Cerebellar nuclear complex (tissue), 1 donor: ENCODE data around the gene NGEF.
"Not testable (repeated sequence)": the region's sequence is repeated elsewhere in the genome, so short reads cannot be mapped to it uniquely, and the experiment has no call there.

Source experiments
- DNase-seq, 2 experiments: peaks; one replicate each; lab custom pipeline; 2025; lab: John Stamatoyannopoulos, UW

NGEF gene, protein sequence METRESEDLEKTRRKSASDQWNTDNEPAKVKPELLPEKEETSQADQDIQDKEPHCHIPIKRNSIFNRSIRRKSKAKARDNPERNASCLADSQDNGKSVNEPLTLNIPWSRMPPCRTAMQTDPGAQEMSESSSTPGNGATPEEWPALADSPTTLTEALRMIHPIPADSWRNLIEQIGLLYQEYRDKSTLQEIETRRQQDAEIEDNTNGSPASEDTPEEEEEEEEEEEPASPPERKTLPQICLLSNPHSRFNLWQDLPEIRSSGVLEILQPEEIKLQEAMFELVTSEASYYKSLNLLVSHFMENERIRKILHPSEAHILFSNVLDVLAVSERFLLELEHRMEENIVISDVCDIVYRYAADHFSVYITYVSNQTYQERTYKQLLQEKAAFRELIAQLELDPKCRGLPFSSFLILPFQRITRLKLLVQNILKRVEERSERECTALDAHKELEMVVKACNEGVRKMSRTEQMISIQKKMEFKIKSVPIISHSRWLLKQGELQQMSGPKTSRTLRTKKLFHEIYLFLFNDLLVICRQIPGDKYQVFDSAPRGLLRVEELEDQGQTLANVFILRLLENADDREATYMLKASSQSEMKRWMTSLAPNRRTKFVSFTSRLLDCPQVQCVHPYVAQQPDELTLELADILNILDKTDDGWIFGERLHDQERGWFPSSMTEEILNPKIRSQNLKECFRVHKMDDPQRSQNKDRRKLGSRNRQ

DNA sequence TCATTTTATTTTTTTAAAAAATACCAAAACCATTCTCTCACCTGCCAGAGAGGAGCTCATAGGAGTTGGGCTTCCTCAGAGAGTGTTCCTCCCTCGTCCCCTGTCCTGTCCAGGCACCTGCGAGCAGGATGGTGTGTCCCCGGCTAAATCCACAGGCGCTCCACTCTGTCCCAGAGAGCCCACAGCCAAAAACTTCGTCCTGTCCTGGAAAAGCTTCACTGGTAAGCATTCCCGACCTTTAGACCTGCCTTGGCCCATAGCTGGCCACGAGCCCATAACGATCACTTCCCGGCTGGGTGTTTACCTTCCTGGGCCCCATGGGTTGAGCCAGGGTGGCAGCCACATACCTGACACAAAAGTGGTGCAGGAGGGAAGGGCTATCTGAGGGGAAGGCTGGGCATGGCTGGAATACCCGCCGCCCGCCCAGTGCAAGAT, at the start of gene NGEF:
Gene NGEF (minus strand): TSS at position 230 of the 435 bp plus-strand sequence. CDS start 38,366 bp downstream, outside the sequence.
- DNase-seq = no peak

DNA sequence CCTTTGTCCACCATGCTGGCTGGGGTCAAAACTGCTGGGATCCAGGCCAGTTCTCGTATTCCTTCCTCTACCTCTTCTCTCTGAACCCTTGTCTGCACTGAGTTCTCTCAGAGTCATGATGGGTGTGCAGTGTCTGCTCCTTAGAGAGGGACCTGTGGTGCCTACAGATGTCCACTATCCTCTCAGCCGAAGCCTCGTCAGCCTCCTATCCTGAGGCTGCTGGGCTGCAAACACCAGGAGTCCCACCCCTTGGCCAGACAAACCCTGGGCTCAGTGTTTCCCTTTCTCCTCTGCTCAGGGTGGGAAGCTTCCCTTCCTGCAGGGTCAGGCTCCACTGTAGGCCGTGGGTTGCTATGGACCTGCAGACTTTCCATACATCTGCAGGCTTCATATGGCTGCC, 49.4 kb upstream of the NGEF start:
- DNase-seq = no peak

DNA sequence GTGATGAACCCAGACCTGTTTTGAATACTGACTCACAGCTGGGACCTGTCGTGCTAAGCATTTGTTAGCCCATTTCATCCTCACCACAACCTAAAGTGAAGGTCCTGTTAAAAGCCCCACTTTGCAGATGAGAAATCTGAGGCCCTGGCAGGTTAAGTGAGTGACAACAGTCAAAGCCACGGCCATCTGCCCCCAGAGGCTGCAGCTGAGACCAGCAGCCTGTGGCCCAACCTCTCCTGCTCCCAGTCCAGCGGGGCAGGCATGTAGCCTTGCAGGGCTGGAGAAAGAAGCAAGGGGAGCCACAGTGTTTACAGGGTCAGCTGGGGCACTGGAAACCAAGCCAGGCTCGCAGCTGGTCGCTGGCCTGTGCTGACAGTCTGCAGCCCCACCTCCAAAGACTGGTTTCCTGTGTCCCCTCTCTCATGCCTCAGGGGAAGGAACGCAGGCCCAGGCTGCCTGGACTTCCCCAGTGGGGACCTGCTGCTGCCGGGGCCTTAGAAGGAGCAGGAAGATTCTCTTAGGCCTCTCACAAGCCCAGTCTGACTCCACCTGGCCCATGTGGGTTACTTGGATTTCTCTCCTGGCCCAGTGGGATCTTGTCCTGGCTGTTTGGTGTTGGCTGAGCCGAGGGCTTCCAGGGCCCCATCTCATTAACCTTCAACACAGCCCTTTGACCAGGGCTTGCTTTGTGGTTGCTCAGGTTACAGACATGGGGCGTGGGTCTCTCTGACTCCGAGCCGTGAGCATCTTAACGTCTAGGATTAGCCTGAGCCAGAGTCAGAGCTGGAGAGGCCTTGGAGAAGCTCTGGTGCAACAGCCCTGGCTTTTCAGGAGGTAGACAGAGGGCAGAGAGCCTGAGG, 48.8 kb upstream of the NGEF start:
- DNase-seq = no peak

DNA sequence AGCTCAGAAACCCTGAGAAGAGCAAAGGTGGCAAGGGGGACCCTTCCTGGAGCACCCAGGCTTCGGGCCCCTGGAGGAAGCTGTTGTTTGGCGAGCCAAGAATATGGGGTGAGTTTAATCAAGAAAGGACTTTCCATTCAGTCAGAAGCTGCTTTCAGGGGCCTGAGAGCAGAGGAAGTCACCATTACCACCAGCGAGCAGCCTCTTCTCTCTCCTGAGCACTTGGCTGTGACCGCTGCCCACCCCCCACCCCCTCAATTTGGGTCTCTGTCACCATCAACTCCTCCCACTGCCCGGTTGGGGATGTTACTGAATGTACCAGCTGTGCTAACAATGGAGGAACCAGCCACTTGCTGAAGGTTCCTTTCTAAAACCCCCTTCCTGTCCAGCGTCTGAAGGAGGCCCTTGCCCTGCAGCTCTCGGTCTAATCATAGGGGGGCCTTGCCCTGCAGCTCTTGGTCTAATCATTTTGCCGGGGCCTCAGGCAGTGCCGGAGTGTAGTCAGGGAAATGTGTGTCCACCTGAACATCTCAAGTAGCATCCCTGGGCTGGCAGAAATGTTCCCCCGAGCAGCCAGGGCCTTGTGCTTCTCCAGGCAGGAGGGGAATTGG, 48.0 kb upstream of the NGEF start:
- DNase-seq = no peak

DNA sequence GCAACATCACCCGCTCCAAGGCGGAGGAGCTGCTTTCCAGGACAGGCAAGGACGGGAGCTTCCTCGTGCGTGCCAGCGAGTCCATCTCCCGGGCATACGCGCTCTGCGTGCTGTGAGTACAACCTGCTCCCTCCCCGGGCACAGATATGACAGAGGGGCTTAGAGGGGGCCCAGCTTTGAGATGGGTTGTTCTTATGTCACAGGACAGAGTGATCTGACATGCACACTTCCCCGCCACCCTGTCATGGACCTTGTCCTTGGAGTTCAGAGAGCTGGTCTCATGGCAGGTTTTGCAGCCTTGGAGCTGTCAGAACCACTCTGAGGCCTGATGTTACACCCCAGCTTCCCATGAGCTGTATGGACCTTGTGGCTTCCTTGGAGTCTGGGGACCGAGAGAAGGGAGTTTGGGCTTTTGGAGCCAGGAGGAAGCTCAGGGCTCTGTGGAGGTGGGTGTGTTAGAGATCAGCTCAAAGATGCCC, 47.5 kb upstream of the NGEF start:
- DNase-seq = no peak

DNA sequence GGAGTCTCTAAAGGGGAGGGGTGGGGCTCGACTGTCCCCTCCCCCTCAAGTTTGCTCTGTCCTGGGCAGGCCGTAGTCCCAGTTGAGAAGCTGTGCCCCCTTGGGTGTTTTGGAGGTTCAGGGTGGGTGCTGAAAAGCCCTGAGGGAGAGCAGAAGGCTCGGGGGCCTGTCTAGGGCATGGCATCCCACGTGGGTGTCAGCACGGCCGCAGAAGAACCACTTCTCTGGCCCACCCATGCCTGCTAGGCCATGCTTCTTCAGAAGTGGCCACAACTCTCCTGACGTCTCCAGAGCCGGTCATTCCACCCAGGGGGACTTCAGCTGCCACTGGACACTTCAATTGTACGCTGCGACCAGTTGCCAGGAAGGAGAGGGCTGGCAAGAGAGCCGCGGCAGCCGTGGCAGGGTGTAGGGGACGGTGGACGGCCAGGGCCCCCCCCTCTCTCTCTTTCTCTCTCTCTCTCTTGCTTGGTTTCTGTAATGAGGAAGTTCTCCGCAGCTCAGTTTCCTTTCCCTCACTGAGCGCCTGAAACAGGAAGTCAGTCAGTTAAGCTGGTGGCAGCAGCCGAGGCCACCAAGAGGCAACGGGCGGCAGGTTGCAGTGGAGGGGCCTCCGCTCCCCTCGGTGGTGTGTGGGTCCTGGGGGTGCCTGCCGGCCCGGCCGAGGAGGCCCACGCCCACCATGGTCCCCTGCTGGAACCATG, 46.9 kb upstream of the NGEF start, which contains the start of gene INPP5D:
Gene INPP5D (plus strand): TSS at position 546 of the 704 bp plus-strand sequence. CDS start 137 bp downstream, at position 683.
- no peak for DNase-seq

DNA sequence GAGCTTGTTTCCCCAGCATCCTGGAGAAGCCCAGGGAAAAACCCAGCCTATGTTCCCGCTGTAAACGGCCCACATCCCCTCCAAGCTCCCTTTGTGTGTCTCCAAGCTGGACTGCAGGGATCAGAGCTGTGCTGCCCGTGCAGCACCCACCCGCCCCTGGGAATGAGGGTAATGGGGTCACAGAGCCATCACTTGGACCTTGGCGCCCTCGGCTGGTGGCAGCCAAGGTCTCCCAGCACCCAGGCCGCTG, 46.4 kb upstream of the NGEF start:
- DNase-seq = no peak

DNA sequence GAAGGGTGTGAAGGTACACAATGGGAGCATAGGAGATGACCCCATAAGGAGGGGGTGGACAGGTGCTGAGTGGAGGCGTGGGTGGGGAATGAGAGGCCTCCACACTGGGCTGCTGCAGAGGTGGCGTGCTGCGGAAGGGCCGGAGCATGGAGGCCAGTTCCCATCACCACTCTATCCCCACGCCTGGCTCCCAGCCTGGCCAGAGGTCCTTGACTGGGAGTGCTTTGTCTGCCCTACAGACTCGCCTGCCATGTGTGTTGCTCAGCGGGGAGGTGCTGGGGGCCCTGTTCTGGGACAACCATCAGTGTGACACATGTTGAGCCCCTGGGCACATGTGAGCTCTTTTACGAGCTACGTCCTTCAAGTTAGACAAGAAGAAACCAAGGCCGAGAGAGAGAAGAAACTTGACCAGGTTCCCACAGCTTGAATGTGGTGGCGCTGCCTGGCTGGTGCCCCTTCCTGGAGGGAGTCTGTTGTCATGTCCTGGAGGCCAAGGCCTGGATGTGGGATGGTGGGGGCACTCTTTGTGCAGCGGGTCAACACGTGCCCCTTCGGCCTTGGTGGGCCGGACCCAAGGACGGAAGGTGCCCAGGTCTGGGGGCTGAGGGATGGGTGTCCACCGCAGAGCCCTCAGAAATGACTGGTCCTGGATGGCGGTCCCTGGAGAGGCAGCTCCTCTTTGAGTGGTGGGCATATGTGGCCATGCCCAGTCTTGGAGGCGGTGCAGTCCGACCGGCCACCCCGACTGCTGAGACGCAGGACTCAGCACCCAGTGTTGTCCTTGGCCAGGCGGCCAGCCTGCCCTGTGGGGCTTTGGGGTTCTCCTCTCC, 45.9 kb upstream of the NGEF start:
- DNase-seq = no peak

DNA sequence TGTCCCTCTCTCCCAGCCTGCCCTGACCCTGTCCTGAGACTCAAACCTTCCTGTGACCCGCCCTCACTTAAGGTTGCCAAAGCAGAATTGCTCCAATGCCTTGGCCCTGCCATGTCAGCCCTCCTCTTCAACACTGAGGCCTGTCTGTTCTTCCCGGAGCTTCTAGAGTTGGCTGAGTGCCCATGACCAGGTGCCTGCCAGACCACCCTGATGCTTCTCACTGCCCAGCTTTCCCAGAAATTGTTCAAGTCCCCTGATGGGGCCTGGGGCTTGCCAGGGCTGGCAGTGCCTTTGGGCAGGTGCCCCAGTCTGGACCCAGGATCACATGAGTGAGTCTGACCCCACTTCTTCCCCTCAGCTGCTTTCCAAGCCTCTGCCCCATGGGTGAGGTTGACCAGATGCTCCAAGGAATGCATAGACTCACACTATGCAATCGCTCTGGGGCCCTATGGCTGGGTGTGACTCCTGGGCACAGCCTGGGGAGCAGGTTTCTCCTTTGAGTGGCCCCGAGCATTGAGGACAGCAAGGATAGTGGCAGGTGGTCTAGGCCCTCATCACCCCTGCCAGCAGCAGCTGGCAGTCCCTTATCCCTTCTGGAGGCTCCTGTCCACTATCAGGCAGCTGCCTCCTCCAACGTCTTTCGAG, 44.0 kb upstream of the NGEF start:
- DNase-seq = no peak

DNA sequence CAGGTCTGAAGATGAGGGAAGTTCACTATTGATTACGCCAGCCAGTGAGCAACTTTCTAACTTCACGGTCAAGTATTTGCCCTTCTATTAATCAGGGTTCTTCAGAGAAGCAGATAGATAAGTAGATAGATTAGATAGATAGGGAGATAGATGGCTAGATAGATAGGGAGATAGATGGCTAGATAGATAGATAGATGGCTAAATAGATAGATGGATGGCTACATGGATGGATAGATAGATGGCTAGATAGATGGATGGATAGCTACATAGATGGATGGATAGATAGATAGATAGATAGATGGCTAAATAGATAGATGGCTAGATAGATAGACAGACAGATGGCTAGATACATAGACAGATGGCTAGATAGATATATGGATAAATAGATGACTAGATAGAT, 42.3 kb upstream of the NGEF start:
- no peak for DNase-seq

DNA sequence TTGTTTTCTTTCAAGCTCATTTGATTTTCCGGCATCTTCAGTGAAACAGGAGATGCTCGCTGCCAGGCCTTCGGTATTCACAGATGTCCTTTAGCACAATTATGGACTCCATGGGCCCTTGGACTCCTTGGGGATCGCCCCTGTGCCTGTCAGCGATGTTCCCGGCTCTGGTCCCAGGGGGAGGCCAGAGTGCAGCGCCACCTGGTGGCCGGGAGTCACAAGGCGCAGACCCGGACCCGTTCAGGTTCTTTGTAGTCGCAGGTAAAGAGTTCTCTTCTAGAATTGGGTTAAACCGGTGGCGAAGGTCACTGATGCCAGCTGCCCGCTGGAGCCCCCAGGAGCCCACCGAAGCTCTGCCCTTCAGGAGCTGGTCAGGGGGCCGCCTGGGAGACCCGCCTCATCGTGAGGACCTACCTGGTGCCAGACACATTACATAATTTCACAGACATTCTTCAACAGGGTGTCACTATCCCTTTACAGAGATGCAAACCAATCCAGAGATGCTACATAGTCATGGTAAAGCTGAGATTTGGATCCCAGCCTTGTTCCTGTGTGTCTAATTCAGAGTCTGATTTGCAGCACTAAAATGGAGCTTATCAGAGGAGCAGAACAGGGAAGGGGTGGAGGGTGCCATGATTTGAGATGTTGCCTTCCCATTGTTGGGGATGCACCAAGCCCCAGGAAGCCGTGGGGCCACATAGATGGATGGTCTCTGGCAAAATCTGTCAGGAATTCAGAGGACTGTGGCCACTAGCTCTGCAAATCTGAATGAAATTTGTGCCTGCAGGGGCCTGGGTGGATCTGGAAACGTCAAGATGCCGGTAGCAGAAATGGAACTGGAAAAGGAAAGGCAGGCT, 41.1 kb upstream of the NGEF start:
- DNase-seq = no peak

DNA sequence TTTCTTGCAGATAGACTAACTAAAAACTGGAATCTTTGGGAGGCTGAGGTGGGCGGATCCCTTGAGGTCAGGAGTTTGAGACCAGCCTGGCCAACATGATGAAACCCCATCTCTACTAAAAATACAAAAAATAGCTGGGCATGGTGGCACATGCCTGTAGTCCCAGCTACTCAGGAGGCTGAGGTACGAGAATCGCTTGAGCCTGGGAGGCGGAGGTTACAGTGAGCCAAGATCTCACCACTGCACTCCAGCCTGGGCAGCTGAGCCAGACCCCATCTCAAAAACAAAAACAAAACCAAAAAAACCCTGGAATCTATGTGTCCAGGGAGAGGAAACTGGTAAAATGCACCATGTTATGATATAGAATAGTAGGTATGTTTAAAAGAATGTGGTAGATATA, 39.5 kb upstream of the NGEF start:
- DNase-seq = not testable (repeated sequence)

DNA sequence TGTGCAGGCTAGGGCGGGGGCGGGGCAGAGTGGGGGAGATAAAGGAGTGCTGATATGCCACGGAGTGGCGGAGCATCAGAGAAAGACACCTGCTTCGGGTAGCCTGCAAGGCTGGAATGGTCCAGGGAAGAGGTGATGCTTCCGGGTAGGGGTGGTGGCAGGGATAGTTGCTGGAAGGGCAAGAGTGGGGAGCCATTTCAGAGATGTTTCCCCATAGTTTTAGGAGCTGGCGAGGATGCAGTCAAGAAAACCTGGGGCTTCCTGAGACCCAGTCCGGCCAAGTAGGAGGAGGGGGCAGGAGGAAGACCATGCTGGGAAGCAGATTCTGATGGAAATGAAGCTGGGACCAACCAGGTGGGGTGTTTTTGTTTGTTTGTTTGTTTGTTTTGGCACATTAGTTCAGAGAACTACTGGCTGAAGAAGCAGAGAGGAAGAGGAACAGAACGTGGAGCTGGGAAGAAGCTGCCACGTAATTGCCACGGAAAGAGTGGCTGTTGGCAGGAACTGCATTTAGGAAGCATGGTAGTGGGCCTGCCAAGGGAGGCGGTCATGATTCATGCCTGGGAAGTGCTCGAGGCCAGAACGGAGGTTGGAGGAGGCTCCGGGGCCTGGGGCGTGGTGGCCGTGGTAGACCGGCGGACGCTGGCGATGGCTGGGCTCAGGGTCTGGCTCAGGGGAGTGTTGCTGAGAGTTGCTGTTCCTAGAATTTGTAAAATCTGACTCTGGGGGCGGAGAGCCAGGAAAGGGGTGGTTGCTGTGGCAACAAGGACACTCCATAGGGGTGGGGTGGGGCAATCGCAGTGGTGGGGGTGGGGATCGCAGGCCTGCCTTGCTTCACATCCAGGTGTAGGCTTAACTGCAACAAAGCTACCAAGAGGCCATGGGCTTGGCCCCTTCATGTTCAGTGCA, 38.4 kb upstream of the NGEF start:
- no peak for DNase-seq

DNA sequence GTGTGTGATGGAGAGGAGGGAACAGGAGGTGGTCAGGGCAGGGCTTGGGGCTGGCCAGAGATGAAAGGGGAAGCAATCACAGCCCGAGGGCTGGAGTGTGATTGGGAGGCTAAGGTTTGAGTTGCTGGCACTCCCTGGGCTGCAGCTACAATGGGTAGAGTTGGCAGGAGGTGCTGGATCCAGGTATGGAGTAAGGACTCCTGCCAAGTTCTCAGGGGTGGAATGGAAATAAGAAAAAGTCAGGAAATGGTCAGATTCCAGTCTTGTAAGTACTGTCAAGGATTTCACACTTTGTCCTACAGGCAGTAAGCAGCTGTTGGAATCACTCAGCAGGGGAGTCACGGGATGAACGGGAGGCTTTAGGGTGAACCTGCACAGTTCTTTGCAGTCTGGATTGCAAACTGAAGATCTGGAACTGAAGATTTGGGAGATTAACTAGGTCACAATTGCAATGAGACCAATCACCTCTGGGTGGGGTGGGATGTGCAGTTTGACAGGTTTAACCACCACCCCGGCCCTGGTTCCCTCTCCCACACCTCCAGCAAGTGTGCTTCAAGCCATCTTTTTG, 36.2 kb upstream of the NGEF start:
- DNase-seq = no peak

DNA sequence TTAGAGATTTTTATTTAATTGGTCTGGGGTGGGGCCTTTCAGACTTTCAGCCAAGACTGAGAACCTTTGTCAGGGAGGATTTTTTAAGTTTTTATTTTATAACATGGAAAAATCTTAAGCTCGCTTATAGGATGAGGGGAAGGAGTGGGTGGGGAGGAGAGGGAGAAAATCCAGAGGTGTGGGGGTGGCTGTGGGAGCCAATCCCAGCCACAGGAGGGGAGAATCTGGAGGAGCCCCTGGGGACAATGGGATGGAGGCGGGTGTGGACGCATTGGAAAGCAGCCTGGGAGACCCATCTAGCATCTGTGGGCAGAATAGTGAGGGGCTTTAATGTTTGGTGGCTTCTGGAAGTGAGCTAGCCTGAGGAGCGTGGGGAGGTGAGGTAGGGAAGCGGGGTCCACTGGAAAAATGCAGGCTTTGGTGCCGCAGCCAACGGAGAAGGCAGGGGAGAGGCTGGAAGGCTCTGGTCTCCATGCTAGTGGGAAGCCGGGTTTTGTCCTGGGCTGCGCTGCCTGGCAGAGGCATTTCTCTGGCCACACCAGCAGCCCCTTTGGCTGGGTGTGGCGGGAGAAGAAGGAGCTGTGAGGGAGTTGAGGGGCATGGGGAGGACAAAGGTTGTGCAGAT, 35.6 kb upstream of the NGEF start:
- DNase-seq = no peak

DNA sequence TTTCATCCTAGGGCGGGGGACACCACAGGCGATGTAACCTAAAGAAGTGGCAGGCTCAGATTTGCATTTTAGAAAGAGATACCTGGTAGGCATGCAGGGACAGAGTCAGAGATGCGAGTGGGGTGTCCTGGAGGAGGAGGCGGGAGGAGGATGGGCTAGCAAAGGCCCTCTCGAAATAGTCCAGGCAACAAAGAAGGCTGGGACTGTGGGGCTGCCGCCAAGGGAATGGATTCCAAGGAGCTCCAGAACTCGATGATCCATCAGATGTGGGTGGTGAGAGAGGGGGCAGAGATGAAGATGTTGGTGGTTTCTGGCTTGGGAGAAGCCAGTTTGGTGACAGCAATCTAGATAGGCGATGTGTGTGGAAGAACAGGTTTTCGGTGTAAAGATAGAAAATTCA, 34.6 kb upstream of the NGEF start:
- DNase-seq = no peak

DNA sequence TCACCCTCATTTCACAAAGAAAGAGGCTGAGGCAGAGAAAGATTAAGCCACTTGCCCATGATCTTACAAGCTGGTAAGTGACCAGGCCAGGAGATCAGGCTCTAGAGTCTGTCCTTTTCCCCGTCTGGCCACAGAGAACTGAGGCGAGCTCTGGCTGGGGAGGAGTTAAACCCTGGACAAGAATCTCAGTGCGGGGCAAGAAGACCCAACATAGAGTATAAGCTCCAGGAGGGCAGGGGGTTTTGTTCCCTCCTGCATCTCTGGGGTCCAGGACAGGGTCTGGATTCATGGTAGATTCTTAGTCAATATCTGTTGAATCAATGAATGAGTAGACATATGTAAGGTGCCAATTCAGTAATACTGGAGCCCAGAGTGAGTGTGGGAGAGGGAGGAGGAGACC, 34.1 kb upstream of the NGEF start:
- no peak for DNase-seq
